HPDE6-E6E7 (cell line): ENCODE results near the gene FRAS1.

Experiments used
- DNase-seq: peaks from one replicate; pipeline ENCODE4 v3.0.0; 2011; ENCODE audit warnings: missing footprints; ENCODE audit errors: extremely low spot score

FRAS1 gene

GRCh38 chr4:78584863-78585547 is 527.9 kb downstream of the FRAS1 start:
- no peak for DNase-seq

- DNase-seq = no peak
Measured at GRCh38 chr4:78585633-78586032, 528.5 kb downstream of the FRAS1 start.

GRCh38 chr4:78588894-78589545 is 531.9 kb downstream of the FRAS1 start:
- no peak for DNase-seq

GRCh38 chr4:78591404-78591803 is 534.3 kb downstream of the FRAS1 start:
- no peak for DNase-seq

GRCh38 chr4:78592088-78592783 is 535.1 kb downstream of the FRAS1 start:
- DNase-seq = no peak
